Transverse colon (tissue), 4 donors: Measurements from ENCODE around the gene PRCC. TPM values are rescaled to one million over a fixed set of nuclear protein-coding genes. Genes with fewer than 3 reads are reported as not detected.
A peak's percentile ranks its signal among the peaks of the same experiment; 100 is the strongest.

Experiments used
- DNase-seq: peaks from one replicate; pipeline ENCODE4 v3.0.0-alpha.2; 2019
- H3K27ac ChIP-seq, 4 donors: fragments of 200-600 bp; sonication (generic); 2 replicates each; pipeline ENCODE4 v1.5.1; 2016 to 2018; ENCODE audit warnings: inconsistent platforms in 4 of 4
- H3K27me3 ChIP-seq: fragments of 200-600 bp; sonication (generic); 2 replicates; pipeline ENCODE4 v1.5.1; 2017; ENCODE audit warnings: inconsistent platforms
- H3K36me3 ChIP-seq, 4 donors: fragments of 200-600 bp; sonication (generic); 2 replicates each; pipeline ENCODE4 v1.5.1; 2017 to 2019; ENCODE audit warnings: inconsistent platforms in 4 of 4
- H3K4me1 ChIP-seq, 4 donors: fragments of 200-600 bp; sonication (generic); 2 replicates each; pipeline ENCODE4 v1.5.1; 2017 to 2020; ENCODE audit warnings: inconsistent platforms in 4 of 4
- H3K4me3 ChIP-seq, 4 donors: fragments of 200-600 bp; sonication (generic); 1 replicate in 1 of 4; 2 replicates in 3 of 4; pipeline versions ENCODE4 v1.5.1 to v1.6.1; 2017 to 2019; ENCODE audit warnings: inconsistent platforms in 4 of 4
- H3K9me3 ChIP-seq, 2 donors: fragments of 200-600 bp; sonication (generic); 2 replicates each; pipeline ENCODE4 v1.5.1; 2017 to 2019; ENCODE audit warnings: inconsistent platforms in 2 of 2
- EP300 ChIP-seq: sonication (generic); formaldehyde crosslinking; IDR thresholded peaks from one replicate; pipeline ENCODE4 v1.6.1; 2017; ENCODE audit warnings: antibody characterized with exemption, low read depth
- POLR2A ChIP-seq: fragments of 450-650 bp; IDR thresholded peaks from one replicate; pipeline ENCODE4 v1.6.1; 2016; ENCODE audit warnings: antibody characterized with exemption, mild to moderate bottlenecking, moderate library complexity
- POLR2AphosphoS5 ChIP-seq, 3 donors: sonication (generic); formaldehyde crosslinking; IDR thresholded peaks; one replicate each; pipeline ENCODE4 v1.6.1; 2016; ENCODE audit warnings: antibody characterized with exemption in 3 of 3
- WGBS, 2 donors: methylation state at CpG; one replicate each; pipeline ENCODE4 v1.1.5; 2018; ENCODE audit warnings: low coverage in 1 of 2; 5-methylcytosine and 5-hydroxymethylcytosine counted together
- in situ Hi-C, 4 donors: fragments of 200-750 bp; cut with MboI; loops; one replicate each; pipeline versions ENCODE4 v1.15.0 to v1.15.1; 2017; ENCODE audit warnings: low sequenced_read_pairs in 3 of 4, low pct_ligation_motif_present in 1 of 4, low pct_unique_long_range_greater_than_20kb in 1 of 4
- intact Hi-C: fragments of 100-400 bp; cut with DNase I; formaldehyde crosslinking; loops from one replicate; pipeline ENCODE4 v1.15.1; 2023; ENCODE audit warnings: low total_unique reads
- total RNA-seq, 4 donors: library from RNA; depleted of rRNA; stranded (reverse); fragments of >200 nt; gene quantifications; one replicate each; pipeline ENCODE4 v1.1.0, GENCODE V29; 2016
- TF ChIP-seq, protein P1 (sequence below), 5 experiments: fragments of 200-600 bp in 3 of 5; fragments of 450-650 bp in 2 of 5; sonication (generic) in 3 of 5; IDR thresholded peaks; 1 replicate in 2 of 5; 2 replicates in 3 of 5; pipeline ENCODE4 v1.5.1; 2016 to 2017; ENCODE audit warnings: antibody characterized with exemption in 5 of 5, inconsistent platforms in 3 of 5, mild to moderate bottlenecking in 2 of 5, moderate library complexity in 1 of 5

PRCC gene
- total RNA-seq, 4 donors from 2014 or later: 15.1 to 69.9 (median 39.4) TPM

DNA sequence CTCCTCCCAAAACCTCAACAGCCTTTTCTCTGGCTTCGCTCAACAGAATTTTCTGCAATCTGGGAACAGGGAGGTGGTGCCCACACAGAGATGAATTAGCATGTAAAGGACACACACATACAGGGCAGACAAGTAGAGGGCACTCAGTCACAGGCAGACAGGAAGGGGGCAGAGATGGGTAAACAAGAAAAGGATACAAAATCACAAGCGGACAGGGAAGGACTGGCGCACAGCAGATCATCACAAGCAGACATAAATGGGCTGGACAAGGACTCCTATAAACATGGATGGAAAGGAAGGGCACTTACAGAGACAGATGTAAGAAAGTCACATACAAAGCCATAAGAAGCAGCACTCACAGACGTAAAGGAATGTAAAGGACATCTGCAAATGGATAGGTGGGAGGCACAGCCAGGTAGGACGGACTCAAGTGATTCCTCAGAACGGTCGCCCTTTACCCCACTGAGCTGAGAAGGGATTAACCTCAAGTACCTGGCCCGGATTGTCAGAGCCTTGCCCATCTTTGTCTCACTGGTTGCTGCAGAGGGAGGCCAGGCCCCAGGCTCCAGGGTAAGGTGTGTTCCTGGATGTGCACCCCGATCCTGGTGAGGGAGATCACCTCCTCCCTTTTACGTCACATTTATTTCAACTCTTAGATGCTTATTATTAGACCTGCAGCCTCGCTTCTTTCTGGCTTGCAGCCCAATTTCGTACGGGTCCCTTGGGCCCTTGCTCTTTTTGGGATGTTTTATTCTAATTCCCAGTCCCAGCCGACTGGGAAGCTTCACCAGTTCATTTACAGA lies 836 bp upstream of the PRCC start:
- peaks cover 0 to 2% (median 0%) of the 10 kb centered on the region in 4 donors for H3K36me3 ChIP-seq
- H3K4me1 ChIP-seq: peaks cover 12 to 42% (median 36%) of the 10 kb centered on the region in 4 donors
- peak overlapping the region; percentile 42 to 96 (median 68) for H3K4me3 ChIP-seq
- peak overlapping the region; percentile 89 to 98 (median 96) for H3K27ac ChIP-seq
- H3K27me3 ChIP-seq: no peaks in the 10 kb centered on the region
- no peak for DNase-seq
- in situ Hi-C loops (no loop called here), intact Hi-C loops (no loop called here)
- peak; percentile 45 for TF ChIP-seq POLR2A
- TF ChIP-seq, protein P1, sequence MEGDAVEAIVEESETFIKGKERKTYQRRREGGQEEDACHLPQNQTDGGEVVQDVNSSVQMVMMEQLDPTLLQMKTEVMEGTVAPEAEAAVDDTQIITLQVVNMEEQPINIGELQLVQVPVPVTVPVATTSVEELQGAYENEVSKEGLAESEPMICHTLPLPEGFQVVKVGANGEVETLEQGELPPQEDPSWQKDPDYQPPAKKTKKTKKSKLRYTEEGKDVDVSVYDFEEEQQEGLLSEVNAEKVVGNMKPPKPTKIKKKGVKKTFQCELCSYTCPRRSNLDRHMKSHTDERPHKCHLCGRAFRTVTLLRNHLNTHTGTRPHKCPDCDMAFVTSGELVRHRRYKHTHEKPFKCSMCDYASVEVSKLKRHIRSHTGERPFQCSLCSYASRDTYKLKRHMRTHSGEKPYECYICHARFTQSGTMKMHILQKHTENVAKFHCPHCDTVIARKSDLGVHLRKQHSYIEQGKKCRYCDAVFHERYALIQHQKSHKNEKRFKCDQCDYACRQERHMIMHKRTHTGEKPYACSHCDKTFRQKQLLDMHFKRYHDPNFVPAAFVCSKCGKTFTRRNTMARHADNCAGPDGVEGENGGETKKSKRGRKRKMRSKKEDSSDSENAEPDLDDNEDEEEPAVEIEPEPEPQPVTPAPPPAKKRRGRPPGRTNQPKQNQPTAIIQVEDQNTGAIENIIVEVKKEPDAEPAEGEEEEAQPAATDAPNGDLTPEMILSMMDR (IDR thresholded peaks at IDR 0.05): no peak
- TF ChIP-seq POLR2AphosphoS5 (IDR thresholded peaks at IDR 0.05): no peak
- no peak for TF ChIP-seq EP300
- 0 to 8% methylated on average over 4 to 14 of the region's 14 CpGs for WGBS, 2 donors
- no peaks in the 10 kb centered on the region for H3K9me3 ChIP-seq

DNA sequence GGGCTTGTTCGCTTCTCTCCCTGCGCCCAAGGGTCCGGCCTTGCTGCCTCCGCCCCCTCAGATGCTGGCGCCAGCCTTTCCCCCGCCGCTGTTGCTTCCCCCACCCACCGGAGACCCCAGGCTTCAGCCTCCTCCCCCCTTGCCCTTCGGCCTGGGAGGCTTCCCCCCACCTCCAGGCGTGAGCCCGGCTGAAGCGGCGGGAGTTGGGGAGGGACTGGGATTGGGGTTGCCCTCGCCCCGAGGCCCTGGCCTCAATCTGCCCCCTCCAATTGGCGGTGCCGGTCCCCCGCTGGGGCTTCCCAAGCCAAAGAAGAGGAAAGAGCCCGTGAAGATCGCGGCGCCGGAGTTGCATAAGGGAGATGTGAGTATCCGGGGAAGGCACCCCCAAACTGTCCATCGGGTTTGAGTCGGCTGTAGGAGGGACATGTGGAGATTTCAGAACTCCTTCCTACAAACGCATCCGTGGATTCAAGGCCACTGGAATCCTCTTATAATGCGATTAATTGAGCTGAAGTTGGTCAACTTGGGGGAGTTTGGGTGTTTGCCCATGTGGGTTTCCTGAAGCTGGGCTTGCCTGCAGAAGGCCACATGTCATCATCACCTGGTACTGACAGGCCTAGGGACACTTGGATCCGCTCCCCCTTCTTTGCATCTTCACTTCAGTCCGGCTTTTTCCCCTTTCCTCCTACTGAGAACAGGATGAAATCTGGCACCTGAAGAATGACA lies 707 bp downstream of the PRCC start:
- intact Hi-C loops: no loop called here
- H3K4me1 ChIP-seq: peaks cover 12 to 58% (median 39%) of the 10 kb centered on the region in 4 donors
- H3K27me3 ChIP-seq: no peaks in the 10 kb centered on the region
- peak; percentile 26 for DNase-seq
- H3K4me3 ChIP-seq: peak overlapping the region; percentile 70 to 96 (median 94)
- TF ChIP-seq, protein P1 (IDR thresholded peaks at IDR 0.05): no peak
- H3K27ac ChIP-seq: peak overlapping the region; percentile 89 to 98 (median 94)
- H3K36me3 ChIP-seq: peaks cover 0 to 6% (median 1%) of the 10 kb centered on the region in 4 donors
- H3K9me3 ChIP-seq: no peaks in the 10 kb centered on the region
- in situ Hi-C loops: no loop called here
- WGBS, 2 donors: 0% methylated on average over 18 of the region's 31 CpGs; no CpG with 5 or more reads in 1 of the 2 donors

DNA sequence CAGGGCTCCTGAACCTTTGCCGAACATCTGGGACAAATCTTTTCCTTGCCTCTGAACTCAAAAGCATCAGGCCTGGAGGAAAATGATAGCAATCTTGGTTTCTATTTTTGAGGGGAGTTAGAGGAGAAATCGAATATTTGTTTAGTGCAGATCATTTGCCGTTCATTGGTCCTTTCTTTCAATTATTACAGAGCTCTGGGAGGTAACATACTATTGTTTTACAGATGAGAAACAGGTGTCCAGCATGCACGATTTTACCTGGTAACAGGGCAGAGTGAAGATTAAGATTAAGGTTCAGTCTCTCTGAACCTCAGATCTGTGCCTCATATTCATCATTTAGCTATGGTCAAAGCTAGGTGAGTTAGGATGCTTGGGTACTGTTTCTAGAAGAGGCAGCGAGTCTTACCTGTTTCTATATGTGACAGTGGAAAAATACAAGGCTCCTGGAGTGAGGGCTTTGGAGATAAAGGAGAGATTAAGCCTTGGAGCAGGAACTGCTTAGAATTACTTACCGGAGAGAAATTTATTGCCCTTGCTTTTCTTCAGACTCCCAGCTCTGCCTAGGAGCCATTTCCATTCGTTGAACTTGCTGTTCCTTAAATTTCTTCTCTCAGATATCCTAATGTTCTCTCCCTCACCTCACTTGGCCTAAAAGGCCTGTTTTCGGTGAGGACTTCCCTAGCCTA lies 1.4 kb downstream of the PRCC start:
- peak overlapping the region in 3 of 4 donors; percentile 70 to 96 (median 94) for H3K4me3 ChIP-seq
- intact Hi-C loops (no loop called here), in situ Hi-C loops (no loop called here)
- WGBS, 2 donors: 20 to 32% methylated on average over 4 to 8 of the region's 8 CpGs
- peaks cover 0 to 6% (median 1%) of the 10 kb centered on the region in 4 donors for H3K36me3 ChIP-seq
- peaks cover 12 to 60% (median 39%) of the 10 kb centered on the region in 4 donors for H3K4me1 ChIP-seq
- no peaks in the 10 kb centered on the region for H3K27me3 ChIP-seq
- H3K9me3 ChIP-seq: no peaks in the 10 kb centered on the region
- DNase-seq: no peak
- peak overlapping the region; percentile 89 to 98 (median 94) for H3K27ac ChIP-seq
- TF ChIP-seq EP300 (no peak), POLR2AphosphoS5 (IDR thresholded peaks at IDR 0.05) (no peak), POLR2A (no peak)
- TF ChIP-seq, protein P1 (IDR thresholded peaks at IDR 0.05): no peak

DNA sequence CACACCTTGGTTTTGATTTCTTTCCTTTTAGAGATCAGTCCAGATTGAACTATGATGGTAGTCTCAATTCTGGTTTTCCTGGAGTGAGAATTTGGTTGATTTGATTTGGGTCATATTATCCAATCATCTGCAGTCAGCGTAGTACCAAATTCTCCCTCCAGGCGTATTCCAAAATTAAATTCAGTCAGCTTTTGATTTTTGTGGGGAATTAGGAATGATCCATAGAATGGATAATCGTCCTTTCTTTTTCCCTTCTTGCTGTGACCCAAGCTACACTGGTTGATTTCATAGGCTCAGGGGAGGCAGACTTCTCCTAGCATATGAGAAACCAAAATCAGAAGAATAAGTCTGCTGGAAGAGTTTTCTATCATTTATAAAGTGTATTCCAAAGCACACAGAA lies 4.9 kb downstream of the PRCC start:
- Histone ChIP-seq H3K27ac (no peak overlapping the region), H3K4me1 (peaks cover 12 to 57% (median 36%) of the 10 kb centered on the region in 4 donors), H3K27me3 (no peaks in the 10 kb centered on the region), H3K4me3 (no peak overlapping the region), H3K9me3 (no peaks in the 10 kb centered on the region), H3K36me3 (peaks cover 0 to 6% (median 1%) of the 10 kb centered on the region in 4 donors)
- in situ Hi-C loops: no loop called here
- WGBS, 2 donors: 86 to 90% methylated on average over 3 of the region's 3 CpGs
- no peak for DNase-seq
- intact Hi-C loops: no loop called here
- TF ChIP-seq, protein P1 (IDR thresholded peaks at IDR 0.05): no peak
- TF ChIP-seq EP300: no peak
- no peak for TF ChIP-seq POLR2AphosphoS5 (IDR thresholded peaks at IDR 0.05)
- TF ChIP-seq POLR2A: no peak
